H1 (cell line): ENCODE measurements around the gene EXT2. TPM values are rescaled to one million over a fixed set of nuclear protein-coding genes. Genes with fewer than 3 reads are reported as not detected.

ENCODE experiments used
- CTCF ChIA-PET: fragments of 300-600 bp; sonication (Branson Sonifier 250); formaldehyde crosslinking; loops from one replicate; lab custom pipeline; 2021; ENCODE audit not compliant: partially characterized antibody; lab: Charles Lee
- POLR2A ChIA-PET: fragments of 300-600 bp; sonication (Branson Sonifier 250); formaldehyde crosslinking; loops from one replicate; lab custom pipeline; 2021; ENCODE audit warnings: inconsistent platforms; ENCODE audit not compliant: partially characterized antibody; lab: Charles Lee
- DNase-seq, 2 experiments: peaks; one replicate each; pipeline versions ENCODE4 v3.0.0 to v3.0.0-alpha.2; 2010 to 2022; ENCODE audit warnings: low spot score in 2 of 2, low read depth in 1 of 2, mixed read lengths in 1 of 2
- FAIRE-seq: peaks from 2 replicates; lab custom pipeline; 2011; peaks lifted over from hg19 to GRCh38; lab: Jason Lieb, UNC
- H2AFZ ChIP-seq: 2 replicates; pipeline ENCODE4 v1.8.1; 2012; ENCODE audit warnings: low read length, inconsistent platforms
- H2AK5ac ChIP-seq: 2 replicates; pipeline ENCODE4 v1.6.1; 2013; ENCODE audit warnings: low read depth, low read length
- H2BK120ac ChIP-seq: replicated peaks from 2 replicates; pipeline ENCODE3; 2013; ENCODE audit warnings: low read depth, low read length, inconsistent platforms
- H2BK12ac ChIP-seq: 2 replicates; pipeline ENCODE4 v1.6.1; 2013; ENCODE audit warnings: low read depth, low read length
- H2BK15ac ChIP-seq: 2 replicates; pipeline ENCODE4 v1.6.1; 2013; ENCODE audit warnings: low read length
- H2BK20ac ChIP-seq: 2 replicates; pipeline ENCODE4 v1.6.1; 2013; ENCODE audit warnings: low read length
- H2BK5ac ChIP-seq: 2 replicates; pipeline ENCODE4 v1.6.1; 2013; ENCODE audit warnings: low read depth, low read length
- H3K14ac ChIP-seq: 2 replicates; pipeline ENCODE4 v1.6.1; 2013; ENCODE audit warnings: inconsistent platforms; ENCODE audit not compliant: insufficient read length
- H3K18ac ChIP-seq: 2 replicates; pipeline ENCODE4 v1.6.1; 2013; ENCODE audit warnings: low read length; ENCODE audit errors: extremely low read depth
- H3K23ac ChIP-seq: 2 replicates; pipeline ENCODE4 v1.6.1; 2013; ENCODE audit warnings: inconsistent platforms; ENCODE audit not compliant: insufficient read length
- H3K23me2 ChIP-seq: 2 replicates; pipeline ENCODE4 v1.6.1; 2013; ENCODE audit warnings: low read depth, low read length
- H3K27ac ChIP-seq: 2 replicates; pipeline ENCODE4 v1.6.1; 2011; ENCODE audit warnings: low read depth, low read length, inconsistent platforms
- H3K27me3 ChIP-seq, 4 experiments: replicated peaks in 1 of 4; 1 replicate in 1 of 4; 2 replicates in 3 of 4; pipeline versions ENCODE4 v1.6.1 to v1.8.1; 2011 to 2013; ENCODE audit warnings: low read length in 3 of 4, mild to moderate bottlenecking in 3 of 4, inconsistent platforms in 2 of 4, mixed read lengths in 2 of 4, moderate library complexity in 1 of 4; ENCODE audit not compliant: control insufficient read depth in 3 of 4, insufficient read depth in 3 of 4; ENCODE audit errors: extremely low read depth in 1 of 4
- H3K36me3 ChIP-seq, 4 experiments: 2 replicates each; pipeline versions ENCODE4 v1.6.1 to v1.8.1; 2011 to 2013; ENCODE audit warnings: mild to moderate bottlenecking in 4 of 4, low read length in 3 of 4, moderate library complexity in 2 of 4, control low read depth in 1 of 4, inconsistent platforms in 1 of 4; ENCODE audit not compliant: insufficient read depth in 4 of 4, control insufficient read depth in 2 of 4
- H3K4ac ChIP-seq: replicated peaks from 2 replicates; pipeline ENCODE3; 2013; ENCODE audit warnings: low read length, low read depth, mixed read lengths, inconsistent platforms; ENCODE audit not compliant: insufficient read length
- H3K4me1 ChIP-seq, 4 experiments: replicated peaks in 1 of 4; 1 replicate in 1 of 4; 2 replicates in 3 of 4; pipeline versions ENCODE4 v1.6.1 to v1.8.1; 2011 to 2013; ENCODE audit warnings: low read length in 3 of 4, inconsistent platforms in 2 of 4, mixed read lengths in 1 of 4; ENCODE audit not compliant: insufficient read depth in 4 of 4, control insufficient read depth in 3 of 4
- H3K4me2 ChIP-seq, 2 experiments: 2 replicates each; pipeline versions ENCODE4 v1.6.1 to v1.8.1; 2011 to 2013; ENCODE audit warnings: low read depth in 2 of 2, low read length in 2 of 2, control low read depth in 1 of 2, inconsistent platforms in 1 of 2, mild to moderate bottlenecking in 1 of 2; ENCODE audit not compliant: insufficient read depth in 1 of 2
- H3K4me3 ChIP-seq, 4 experiments: fragments of 200-600, 300-600 bp in 1 of 4; sonication (generic), shearing (Covaris generic), sonication (Bioruptor Twin) in 1 of 4; 2 replicates each; pipeline versions ENCODE4 v1.5.1 to v1.8.1; 2011 to 2016; ENCODE audit warnings: low read length in 4 of 4, low read depth in 3 of 4, control low read depth in 2 of 4, inconsistent platforms in 2 of 4, mild to moderate bottlenecking in 2 of 4, mixed read lengths in 1 of 4, moderate library complexity in 1 of 4; ENCODE audit not compliant: insufficient read depth in 2 of 4; ENCODE audit errors: extremely low read depth in 1 of 4
- H3K56ac ChIP-seq: replicated peaks from 2 replicates; pipeline ENCODE3; 2013; ENCODE audit warnings: low read depth, mild to moderate bottlenecking, mixed read lengths, low read length, inconsistent platforms; ENCODE audit not compliant: insufficient read length
- H3K79me1 ChIP-seq: 2 replicates; pipeline ENCODE4 v1.6.1; 2013; ENCODE audit warnings: low read depth, low read length, control low read depth
- H3K79me2 ChIP-seq, 2 experiments: 2 replicates each; pipeline versions ENCODE4 v1.6.1 to v1.8.1; 2012 to 2013; ENCODE audit warnings: low read length in 2 of 2, mild to moderate bottlenecking in 2 of 2, inconsistent platforms in 1 of 2; ENCODE audit not compliant: insufficient read depth in 2 of 2, control insufficient read depth in 1 of 2
- H3K9ac ChIP-seq, 4 experiments: replicated peaks in 1 of 4; 1 replicate in 1 of 4; 2 replicates in 3 of 4; pipeline versions ENCODE4 v1.6.1 to v1.8.1; 2011 to 2013; ENCODE audit warnings: low read depth in 3 of 4, low read length in 3 of 4, control low read depth in 2 of 4, mild to moderate bottlenecking in 2 of 4, moderate library complexity in 2 of 4, inconsistent platforms in 1 of 4; ENCODE audit errors: extremely low read depth in 1 of 4
- H3K9me3 ChIP-seq, 2 experiments: 2 replicates each; pipeline versions ENCODE4 v1.6.1 to v1.8.1; 2012 to 2013; ENCODE audit warnings: mild to moderate bottlenecking in 2 of 2, moderate library complexity in 2 of 2, control low read depth in 1 of 2, inconsistent platforms in 1 of 2, low read depth in 1 of 2, low read length in 1 of 2, mixed read lengths in 1 of 2; ENCODE audit not compliant: insufficient read depth in 2 of 2
- H4K20me1 ChIP-seq, 2 experiments: replicated peaks in 1 of 2; 2 replicates each; pipeline versions ENCODE3 to v1.8.1; 2011 to 2013; ENCODE audit warnings: inconsistent platforms in 2 of 2, low read length in 2 of 2, mild to moderate bottlenecking in 1 of 2; ENCODE audit not compliant: insufficient read depth in 2 of 2, control insufficient read depth in 1 of 2
- H4K5ac ChIP-seq: 2 replicates; pipeline ENCODE4 v1.6.1; 2013; ENCODE audit warnings: low read length, low read depth, mixed read lengths, inconsistent platforms; ENCODE audit not compliant: insufficient read length
- H4K8ac ChIP-seq: 2 replicates; pipeline ENCODE4 v1.8.0; 2013; ENCODE audit warnings: mild to moderate bottlenecking, moderate library complexity, low read length, inconsistent platforms; ENCODE audit not compliant: insufficient read depth; ENCODE audit errors: extremely low read depth
- H4K91ac ChIP-seq: replicated peaks from 2 replicates; pipeline ENCODE3; 2013; ENCODE audit warnings: low read length, mixed read lengths, inconsistent platforms; ENCODE audit not compliant: insufficient read length
- ASH2L ChIP-seq: fragments of 200-600, 300-600 bp; sonication (generic); IDR thresholded peaks from one replicate; pipeline ENCODE4 v1.7.1; 2017; ENCODE audit warnings: low read length
- BCL11A ChIP-seq, 2 experiments: IDR thresholded peaks; one replicate each; pipeline ENCODE4 v1.6.1; 2011; ENCODE audit warnings: low read depth in 2 of 2, low read length in 2 of 2, mild to moderate bottlenecking in 2 of 2
- CHD2 ChIP-seq: IDR thresholded peaks from 2 replicates; pipeline ENCODE4 v1.6.1; 2012; ENCODE audit warnings: low read length, improper control_type of control experiment
- EGR1 ChIP-seq: IDR thresholded peaks from 2 replicates; pipeline ENCODE4 v1.6.1; 2011; ENCODE audit warnings: low read depth, low read length, borderline replicate concordance
- GABPA ChIP-seq: IDR thresholded peaks from 2 replicates; pipeline ENCODE4 v1.6.1; 2011; ENCODE audit warnings: mild to moderate bottlenecking, low read length, moderate library complexity, borderline replicate concordance; ENCODE audit not compliant: insufficient read depth
- KDM1A ChIP-seq: fragments of 200-600, 300-600 bp; sonication (generic); IDR thresholded peaks from 2 replicates; pipeline ENCODE4 v1.7.1; 2016; ENCODE audit warnings: mild to moderate bottlenecking, low read length, borderline replicate concordance
- MAFK ChIP-seq: IDR thresholded peaks from 2 replicates; pipeline ENCODE4 v1.6.1; 2012; ENCODE audit warnings: low read depth, mild to moderate bottlenecking, improper control_type of control experiment, low read length
- TEAD4 ChIP-seq: IDR thresholded peaks from 2 replicates; pipeline ENCODE4 v1.6.1; 2012; ENCODE audit warnings: low read depth, low read length, inconsistent platforms, mixed read lengths
- YY1 ChIP-seq: IDR thresholded peaks from 2 replicates; pipeline ENCODE4 v1.6.1; 2011; ENCODE audit warnings: low read depth, mild to moderate bottlenecking, low read length
- WGBS, 2 experiments: shearing (Covaris generic) in 1 of 2; methylation state at CpG; one replicate each; pipeline versions ENCODE4 v1.1.6 to v1.1.7; 2013 to 2015; ENCODE audit warnings: low lambda C conversion rate in 2 of 2, mixed read lengths in 2 of 2, inconsistent platforms in 1 of 2, low coverage in 1 of 2, missing lambda C conversion rate in 1 of 2; ENCODE audit not compliant: insufficient replicate concordance in 2 of 2, insufficient coverage in 1 of 2, insufficient read length in 1 of 2; ENCODE audit errors: extremely low coverage in 1 of 2, missing lambda C conversion rate in 1 of 2; 5-methylcytosine and 5-hydroxymethylcytosine counted together
- polyA plus RNA-seq, 7 experiments: library from polyadenylated mRNA; depleted of rRNA in 3 of 7; stranded (reverse) in 5 of 7; unstranded in 2 of 7; fragments of >200 nt in 5 of 7; fragments of 200-250 nt in 2 of 7; gene quantifications; 1 replicate in 5 of 7; 2 replicates in 1 of 7; 4 replicates in 1 of 7; pipeline versions ENCODE4 v1.2.1 to v1.2.3, GENCODE V29; 2011 to 2013; ENCODE audit warnings: missing spikeins in 2 of 7, mixed read lengths in 2 of 7
- total RNA-seq: library from RNA; stranded (reverse); fragmentation: NEBNext Ultra II Directional; extraction: Animal tissue kit (Norgen Biotek cat#: 25700); gene quantifications from 2 replicates; pipeline ENCODE4 v1.2.1, GENCODE V29; 2021
- TF ChIP-seq, protein P1 (sequence below), 3 experiments: IDR thresholded peaks; 1 replicate in 2 of 3; 2 replicates in 1 of 3; pipeline versions ENCODE4 v1.5.1 to v1.6.1; 2011; ENCODE audit warnings: low read length in 3 of 3, mild to moderate bottlenecking in 3 of 3, inconsistent platforms in 2 of 3, low read depth in 1 of 3, moderate library complexity in 1 of 3; ENCODE audit not compliant: insufficient read depth in 1 of 3; ENCODE audit errors: control extremely low read depth in 1 of 3

The EXT2 gene
- total and polyA plus RNA-seq, 2 of the 8 experiments (the other 6 are each of a cell fraction or from before 2014, with no cell fraction given) = 29.8 to 42.8 TPM

DNA sequence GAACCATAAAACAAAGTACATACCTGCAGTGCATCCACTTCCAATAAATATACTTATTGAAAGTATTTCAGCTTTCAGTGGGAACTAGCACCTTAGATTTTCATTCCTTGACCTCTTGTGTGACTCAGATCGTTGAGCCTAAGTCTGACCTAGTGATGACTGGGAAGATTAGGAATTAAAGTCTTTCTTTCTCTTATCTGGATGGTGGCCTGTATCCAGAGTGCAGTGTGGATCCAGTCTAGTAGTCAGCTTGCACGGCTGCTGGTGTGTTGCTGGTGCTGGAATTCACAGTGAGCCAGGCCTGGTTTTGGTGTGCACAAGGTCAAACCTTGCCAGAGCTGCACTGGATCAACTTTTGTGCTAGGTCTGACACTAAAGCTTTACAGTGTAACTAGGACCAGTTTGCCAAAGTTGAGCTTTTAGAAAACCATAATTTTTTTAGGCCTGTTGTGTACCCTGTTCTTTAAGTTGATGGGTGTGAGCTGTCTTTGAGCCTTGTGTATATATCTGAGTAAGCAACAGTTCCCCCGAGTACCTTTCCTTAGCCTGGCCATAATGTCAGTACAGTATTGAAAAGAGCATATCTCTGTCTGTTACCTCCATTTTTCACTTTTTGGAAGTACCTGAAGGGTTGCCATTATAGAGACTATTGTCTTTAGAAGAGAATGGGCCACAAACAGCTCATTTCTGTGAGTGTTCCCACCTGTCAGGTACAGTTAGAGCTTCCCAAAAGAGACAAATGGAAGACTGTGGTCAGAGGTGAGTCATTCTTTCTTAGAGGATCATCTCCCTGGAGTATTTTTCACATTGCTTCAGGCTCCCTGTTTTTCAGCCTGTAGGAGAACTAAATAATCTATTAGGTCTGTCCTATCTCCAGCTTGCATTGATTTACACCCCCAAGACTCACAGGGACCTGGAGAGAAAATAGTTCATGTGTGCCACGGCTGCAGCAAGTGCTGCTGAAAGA, 124.6 kb downstream of the EXT2 start:
- no peak overlapping the region for H4K8ac ChIP-seq
- CTCF ChIA-PET = interaction anchor here (0.8 to 1.4 kb wide), 3 partner anchors 15 to 82 kb away, joined by 3 to 5 read pairs (median 4); no protein-coding TSS in a partner anchor
- H2BK20ac ChIP-seq = no peak overlapping the region
- no peak overlapping the region for H2AK5ac ChIP-seq
- 81% methylated on average over 4 of the region's 4 CpGs; no CpG with 5 or more reads in 1 of the 2 experiments for WGBS, 2 experiments
- H3K23ac ChIP-seq = no peak overlapping the region
- H4K5ac ChIP-seq = no peak overlapping the region
- H3K4me3 ChIP-seq = no peak overlapping the region
- no peak overlapping the region for H3K56ac ChIP-seq
- H3K9ac ChIP-seq = no peak overlapping the region
- H3K79me2 ChIP-seq = no peaks in the 10 kb centered on the region
- H2BK12ac ChIP-seq = no peak overlapping the region
- H3K4me2 ChIP-seq = no peak overlapping the region
- POLR2A ChIA-PET = no interaction called here
- H4K91ac ChIP-seq = no peak overlapping the region
- H3K27me3 ChIP-seq = no peaks in the 10 kb centered on the region
- DNase-seq = no peak
- H2BK5ac ChIP-seq = no peak overlapping the region
- H2BK15ac ChIP-seq = no peak overlapping the region
- H3K4ac ChIP-seq = no peak overlapping the region
- H3K27ac ChIP-seq = no peak overlapping the region
- H2AFZ ChIP-seq = no peak overlapping the region
- no peak overlapping the region for H3K18ac ChIP-seq
- H3K4me1 ChIP-seq = no peaks in the 10 kb centered on the region
- H3K23me2 ChIP-seq = no peaks in the 10 kb centered on the region
- H3K36me3 ChIP-seq = no peaks in the 10 kb centered on the region
- no peaks in the 10 kb centered on the region for H3K79me1 ChIP-seq
- no peak for FAIRE-seq
- H3K9me3 ChIP-seq = no peaks in the 10 kb centered on the region
- H3K14ac ChIP-seq = no peak overlapping the region
- H2BK120ac ChIP-seq = no peak overlapping the region
- H4K20me1 ChIP-seq = no peaks in the 10 kb centered on the region
- TF ChIP-seq ASH2L (no peak), BCL11A (IDR thresholded peaks at IDR 0.05; ENCODE audit: low read depth in 2 of 2, low read length in 2 of 2) (no peak), GABPA (no peak), MAFK (no peak), CHD2 (no peak), EGR1 (no peak), YY1 (no peak), KDM1A (no peak), TEAD4 (no peak)
- TF ChIP-seq, protein P1, sequence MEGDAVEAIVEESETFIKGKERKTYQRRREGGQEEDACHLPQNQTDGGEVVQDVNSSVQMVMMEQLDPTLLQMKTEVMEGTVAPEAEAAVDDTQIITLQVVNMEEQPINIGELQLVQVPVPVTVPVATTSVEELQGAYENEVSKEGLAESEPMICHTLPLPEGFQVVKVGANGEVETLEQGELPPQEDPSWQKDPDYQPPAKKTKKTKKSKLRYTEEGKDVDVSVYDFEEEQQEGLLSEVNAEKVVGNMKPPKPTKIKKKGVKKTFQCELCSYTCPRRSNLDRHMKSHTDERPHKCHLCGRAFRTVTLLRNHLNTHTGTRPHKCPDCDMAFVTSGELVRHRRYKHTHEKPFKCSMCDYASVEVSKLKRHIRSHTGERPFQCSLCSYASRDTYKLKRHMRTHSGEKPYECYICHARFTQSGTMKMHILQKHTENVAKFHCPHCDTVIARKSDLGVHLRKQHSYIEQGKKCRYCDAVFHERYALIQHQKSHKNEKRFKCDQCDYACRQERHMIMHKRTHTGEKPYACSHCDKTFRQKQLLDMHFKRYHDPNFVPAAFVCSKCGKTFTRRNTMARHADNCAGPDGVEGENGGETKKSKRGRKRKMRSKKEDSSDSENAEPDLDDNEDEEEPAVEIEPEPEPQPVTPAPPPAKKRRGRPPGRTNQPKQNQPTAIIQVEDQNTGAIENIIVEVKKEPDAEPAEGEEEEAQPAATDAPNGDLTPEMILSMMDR (IDR thresholded peaks at IDR 0.05; ENCODE audit: control extremely low read depth in 1 of 3, insufficient read depth in 1 of 3, low read depth in 1 of 3, low read length in 3 of 3) = no peak
